DMS79 treated with DMSO at 0.1 percent for 48 hours (cell line): Measurements from ENCODE around the gene PPIF.
"Not testable (repeated sequence)": the region's sequence is repeated elsewhere in the genome, so short reads cannot be mapped to it uniquely, and the experiment has no call there.

ENCODE experiments used
- DNase-seq: peaks from one replicate; lab custom pipeline; 2025; lab: John Stamatoyannopoulos, UW

The PPIF gene

DNA sequence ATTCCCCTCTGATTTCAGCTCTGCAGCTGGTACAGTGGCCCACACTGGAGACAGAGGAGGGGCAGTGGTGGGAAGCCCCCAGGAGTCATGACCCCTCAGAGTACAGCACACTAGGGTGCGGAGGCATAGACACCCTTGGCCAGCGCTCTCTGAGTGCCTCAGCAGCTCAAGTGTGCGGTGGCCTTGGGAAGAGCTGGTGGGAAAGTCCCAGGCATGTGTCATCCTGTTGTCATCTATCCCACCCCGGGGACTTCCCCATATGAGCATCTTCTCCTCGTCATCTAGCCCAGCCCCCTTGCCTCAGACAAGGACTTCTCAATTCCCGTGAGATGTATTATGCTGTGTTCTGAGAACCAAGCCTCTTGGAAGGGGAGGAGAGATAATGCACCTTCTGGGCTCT lies 15.6 kb upstream of the PPIF start:
- no peak for DNase-seq

DNA sequence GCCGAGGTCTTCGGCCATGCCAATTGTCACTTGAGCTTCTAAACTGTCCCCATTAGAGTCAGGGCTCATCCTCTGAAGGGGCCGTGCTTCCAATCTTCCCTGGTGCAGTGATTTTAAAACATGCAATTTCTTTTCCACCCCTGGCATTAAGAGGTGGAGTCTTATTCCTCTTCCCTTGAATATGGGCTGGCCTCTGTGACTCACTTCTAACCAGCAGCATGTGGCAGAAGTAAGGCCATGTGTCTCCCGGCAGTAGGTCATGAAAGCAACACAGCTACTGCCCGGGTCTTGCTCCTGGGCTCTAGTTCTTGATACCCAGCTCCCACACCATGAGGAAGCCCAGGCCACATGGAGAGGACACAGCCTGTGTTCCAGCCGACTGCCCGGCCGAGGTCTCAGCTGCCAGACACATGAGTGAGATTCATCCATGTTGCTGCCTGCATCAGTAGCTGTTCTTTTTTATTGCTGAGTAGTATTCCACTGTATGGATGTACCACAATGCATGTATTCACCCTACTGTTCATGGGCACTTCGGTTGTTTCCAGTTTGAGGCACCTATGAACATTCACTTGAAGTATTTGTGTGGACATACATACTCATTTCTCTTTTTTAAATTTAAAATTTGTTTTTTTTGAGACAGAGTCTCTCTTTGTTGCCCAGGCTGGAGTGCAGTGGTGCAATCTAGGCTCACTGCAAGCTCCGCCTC lies 14.5 kb upstream of the PPIF start:
- not testable (repeated sequence) for DNase-seq

DNA sequence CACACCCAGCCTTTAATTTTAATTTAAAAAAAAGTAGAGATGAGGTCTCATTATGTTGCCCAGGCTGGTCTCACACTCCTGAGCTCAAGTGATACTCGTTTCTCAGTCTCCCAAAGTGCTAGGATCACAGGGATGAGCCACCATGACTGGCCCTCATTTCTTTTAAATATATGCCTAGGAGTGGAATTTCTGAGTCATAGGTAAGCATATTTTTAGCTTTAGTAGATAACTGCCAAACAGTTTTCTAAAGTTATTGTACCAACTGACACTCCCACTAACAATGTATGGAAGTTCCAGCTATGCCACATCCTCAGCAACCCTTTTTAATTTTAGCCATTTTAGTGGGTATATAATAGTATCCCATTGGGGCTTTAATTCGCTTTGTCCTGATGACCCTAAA lies 13.8 kb upstream of the PPIF start:
- no peak for DNase-seq

DNA sequence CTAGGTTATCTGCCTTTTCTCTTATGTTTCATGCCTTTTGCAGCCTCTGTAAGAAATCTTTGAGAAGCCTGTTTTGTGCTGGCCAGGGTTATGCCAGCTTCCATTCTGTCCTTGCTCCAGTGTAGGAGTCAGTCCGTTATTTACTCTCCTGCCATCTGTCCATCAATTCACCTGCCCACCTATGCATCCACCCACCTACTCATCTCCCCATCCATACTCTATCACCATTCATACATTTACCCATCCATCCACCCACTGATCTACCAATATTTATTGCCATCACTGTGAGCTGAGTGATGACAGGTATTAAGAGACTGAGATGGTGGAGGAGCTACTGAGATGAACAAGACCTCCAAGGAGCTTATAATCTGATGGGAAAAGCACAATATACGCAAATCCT lies 12.7 kb upstream of the PPIF start:
- no peak for DNase-seq

DNA sequence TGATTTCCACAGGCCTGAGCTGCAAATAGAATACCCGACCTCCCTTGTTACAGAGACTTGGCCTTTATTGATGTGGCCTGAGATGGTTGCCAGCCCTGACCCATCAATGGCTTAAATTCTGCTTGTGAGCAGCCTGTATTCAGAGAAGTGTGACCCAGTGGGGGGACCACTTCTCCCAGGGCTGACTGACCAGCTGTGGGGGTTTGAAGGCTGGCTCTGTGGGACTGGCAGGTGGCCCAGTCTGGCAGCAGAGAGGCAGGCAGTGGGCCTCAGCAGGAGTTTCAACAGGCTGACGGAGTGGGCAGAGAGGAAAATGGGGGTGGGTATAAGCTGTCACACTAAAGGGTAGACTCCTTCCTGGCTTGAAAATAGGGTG lies 12.2 kb upstream of the PPIF start:
- no peak for DNase-seq

DNA sequence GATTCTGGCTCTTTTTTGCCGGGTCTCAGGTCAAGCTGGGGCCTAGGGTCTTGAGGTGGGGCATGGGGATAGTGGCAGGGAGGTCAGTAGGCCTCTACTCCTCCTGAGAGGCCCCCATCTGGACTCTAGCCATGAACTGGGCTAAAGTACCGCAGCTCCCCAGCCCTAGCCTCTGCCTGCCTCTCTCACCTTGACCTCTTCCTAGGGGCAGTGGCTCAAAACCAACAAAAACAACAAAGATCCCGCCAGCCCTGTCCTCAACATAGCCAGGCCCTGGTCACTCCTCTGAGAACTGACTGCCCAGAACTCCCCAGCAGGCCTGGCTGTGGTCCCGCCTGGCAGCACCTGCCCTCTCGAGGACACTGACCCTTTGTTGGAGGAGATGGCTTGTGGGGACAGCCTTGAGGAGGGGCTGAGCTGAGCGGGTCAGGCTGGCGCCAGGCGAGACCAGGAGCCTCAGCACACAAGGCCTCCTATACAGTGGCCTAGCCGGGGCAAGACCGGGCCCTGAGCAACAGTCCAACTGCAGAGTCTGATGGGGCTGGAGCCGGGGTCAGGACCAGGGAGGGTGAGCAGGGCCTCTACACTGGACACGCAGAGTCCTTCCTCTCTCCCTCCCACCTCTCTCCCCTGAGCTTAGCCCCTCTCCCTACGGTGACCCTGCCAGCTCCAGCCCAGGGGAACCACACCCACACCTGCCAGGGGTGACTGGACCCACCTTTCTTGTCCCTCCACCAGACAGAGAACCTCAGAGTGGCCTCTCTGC lies 11.6 kb upstream of the PPIF start:
- DNase-seq = no peak

DNA sequence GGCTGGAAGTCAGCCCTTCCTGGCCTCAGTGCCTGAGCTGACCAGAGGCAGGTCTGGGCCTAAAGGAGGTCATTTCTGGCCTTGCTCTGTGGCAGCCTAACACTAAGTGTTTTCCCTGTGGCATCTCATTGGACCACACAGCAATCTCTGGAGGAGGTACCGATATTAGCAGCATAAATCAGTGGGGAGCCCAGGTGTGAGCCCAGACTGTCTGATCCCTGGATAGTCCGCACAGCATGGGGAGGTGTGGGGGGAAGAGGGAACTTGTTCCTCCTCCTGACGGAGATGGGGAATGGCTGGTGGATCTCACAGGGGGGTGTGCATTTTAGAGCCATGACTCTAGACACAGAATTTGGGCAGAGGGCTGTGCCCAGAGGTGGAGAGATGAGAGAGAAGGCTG lies 11.0 kb upstream of the PPIF start:
- DNase-seq = no peak

DNA sequence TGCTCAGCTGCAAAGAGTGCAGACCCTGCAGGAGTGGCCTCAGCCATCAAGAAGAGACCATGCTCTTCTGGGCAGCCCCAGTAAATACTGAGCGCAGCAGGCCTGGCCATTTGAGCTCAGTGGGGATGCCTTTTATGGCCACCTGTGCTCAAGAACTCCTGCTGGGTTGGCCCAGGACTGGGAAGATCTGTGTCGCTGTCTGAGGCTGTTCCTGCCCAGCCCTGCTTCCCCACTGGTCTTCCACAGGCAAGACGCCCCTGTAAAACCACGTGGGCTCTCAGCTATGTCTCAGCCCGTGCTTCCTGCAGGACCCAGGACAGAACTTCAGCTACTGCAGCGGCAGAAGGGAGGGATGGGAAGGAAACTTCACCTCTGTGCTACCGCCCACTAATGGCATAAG lies 10.5 kb upstream of the PPIF start:
- DNase-seq = no peak

DNA sequence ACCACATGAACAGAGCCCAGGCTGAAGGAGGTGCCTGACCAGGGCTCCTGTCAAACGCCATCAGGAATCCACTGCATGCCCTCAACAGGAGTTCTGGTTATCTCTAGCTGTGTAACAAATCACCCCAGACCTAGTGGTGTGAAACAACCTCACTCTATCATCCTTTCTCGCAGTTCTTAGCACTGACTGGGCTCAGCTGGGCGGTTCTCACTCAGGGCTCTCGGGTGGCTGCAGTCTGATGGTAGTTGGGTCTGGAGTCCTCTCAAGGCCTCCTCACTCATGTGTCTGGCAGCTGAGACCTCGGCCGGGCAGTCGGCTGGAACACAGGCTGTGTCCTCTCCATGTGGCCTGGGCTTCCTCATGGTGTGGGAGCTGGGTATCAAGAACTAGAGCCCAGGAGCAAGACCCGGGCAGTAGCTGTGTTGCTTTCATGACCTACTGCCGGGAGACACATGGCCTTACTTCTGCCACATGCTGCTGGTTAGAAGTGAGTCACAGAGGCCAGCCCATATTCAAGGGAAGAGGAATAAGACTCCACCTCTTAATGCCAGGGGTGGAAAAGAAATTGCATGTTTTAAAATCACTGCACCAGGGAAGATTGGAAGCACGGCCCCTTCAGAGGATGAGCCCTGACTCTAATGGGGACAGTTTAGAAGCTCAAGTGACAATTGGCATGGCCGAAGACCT lies 9.3 kb upstream of the PPIF start:
- not testable (repeated sequence) for DNase-seq

DNA sequence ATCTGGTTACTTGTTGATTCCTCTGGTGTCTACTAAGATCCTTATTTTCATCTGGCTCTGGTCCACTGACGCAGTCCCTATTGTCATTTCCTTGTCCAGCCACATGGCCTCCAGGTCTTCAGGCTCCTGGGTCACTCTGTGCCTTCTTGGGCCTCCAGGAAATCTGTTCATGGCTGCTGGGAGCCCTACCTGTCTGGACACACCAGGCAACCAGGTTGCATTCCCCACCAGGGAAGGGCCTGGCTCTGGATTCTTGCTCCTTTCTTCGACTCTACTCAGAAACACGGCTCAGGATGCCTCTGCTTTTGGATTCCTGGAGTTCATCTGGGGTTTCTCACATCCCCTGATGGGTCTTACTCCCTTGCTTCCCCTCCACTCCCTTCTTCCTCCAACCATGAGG lies 8.0 kb upstream of the PPIF start:
- no peak for DNase-seq

DNA sequence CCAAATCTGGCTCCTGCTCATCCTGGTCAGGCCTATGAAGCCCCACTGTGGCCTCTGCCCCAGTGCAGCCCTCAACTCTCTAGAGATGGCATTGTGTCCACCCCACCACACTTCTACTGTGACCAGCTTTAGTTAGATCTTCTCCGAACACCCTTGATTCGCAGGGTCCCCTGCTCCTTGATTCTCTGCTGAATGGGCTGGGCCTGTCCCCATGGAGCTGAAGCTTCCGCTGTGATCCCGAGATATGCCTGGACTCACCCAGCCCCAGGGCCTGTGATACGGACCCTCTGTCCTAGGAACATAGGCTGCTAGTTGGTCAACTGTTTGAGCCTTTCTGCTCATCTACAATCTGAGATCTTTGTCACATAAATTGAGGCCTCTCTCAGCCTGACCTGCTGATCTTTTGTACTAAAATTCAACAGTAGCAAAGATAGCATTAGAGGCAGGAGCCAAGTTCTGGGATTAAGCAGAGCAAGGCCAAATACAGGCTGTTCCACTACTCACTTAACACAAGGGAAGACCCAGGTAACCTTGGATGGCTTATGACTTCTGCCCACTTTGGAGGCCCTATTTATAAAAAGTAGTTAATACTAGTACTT lies 6.5 kb upstream of the PPIF start:
- no peak for DNase-seq

DNA sequence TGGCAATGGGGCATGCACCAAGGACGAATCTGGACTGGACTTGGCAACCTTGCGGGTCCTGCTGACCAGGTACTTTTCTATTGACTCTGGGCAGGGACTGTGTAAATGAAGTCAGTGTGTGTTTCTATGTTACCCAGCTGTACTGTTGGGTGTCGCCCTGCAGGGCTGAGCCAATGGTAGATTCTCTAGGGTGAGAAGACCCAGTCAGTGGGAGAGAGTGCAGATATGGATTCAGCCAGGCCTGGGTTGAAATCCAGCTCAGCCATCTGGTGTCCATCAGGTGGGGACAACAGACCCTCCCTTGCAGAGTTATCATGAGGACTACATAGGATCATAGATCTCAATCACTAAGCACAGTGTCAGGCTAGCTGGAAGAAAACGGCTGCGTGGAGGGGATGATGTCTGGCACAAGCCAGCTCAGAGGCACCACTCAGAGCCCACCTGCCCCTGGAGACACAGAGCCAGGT lies 4.9 kb upstream of the PPIF start:
- no peak for DNase-seq

DNA sequence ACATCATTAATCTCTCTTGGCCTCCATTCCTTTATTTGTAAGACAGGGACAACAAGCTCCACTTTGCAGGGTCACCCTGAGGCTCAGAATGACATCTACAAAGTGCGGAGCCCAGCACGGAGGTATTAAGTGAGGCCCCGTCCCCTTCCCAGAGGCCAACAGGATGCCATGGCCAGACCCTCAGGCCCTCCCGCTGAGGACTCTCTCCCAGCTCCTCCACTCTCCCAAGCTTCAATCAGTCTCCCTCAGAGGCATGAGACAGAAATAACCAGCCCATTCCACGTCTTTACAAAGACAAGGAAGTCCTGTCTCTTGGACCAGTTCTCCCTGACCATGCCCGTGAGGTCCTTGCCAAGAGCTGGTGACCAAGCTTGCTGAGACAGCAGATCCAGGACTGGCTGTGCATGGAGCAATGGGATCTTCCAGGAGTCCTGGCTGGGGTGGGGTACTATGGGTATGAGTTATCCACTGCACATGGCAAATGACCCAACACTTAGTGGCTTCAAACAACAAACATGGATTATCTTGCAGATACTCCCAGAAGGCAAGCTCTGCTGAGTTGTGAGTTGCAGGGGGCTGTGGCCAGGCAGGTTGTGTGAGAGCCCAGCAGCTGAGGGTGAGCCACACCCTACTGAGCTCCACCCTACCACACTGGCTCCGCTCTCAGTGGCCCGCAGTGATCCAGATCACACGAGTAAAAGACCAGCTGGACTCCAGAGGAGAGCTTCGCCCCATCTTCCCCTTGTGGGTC lies 4.3 kb upstream of the PPIF start:
- no peak for DNase-seq

DNA sequence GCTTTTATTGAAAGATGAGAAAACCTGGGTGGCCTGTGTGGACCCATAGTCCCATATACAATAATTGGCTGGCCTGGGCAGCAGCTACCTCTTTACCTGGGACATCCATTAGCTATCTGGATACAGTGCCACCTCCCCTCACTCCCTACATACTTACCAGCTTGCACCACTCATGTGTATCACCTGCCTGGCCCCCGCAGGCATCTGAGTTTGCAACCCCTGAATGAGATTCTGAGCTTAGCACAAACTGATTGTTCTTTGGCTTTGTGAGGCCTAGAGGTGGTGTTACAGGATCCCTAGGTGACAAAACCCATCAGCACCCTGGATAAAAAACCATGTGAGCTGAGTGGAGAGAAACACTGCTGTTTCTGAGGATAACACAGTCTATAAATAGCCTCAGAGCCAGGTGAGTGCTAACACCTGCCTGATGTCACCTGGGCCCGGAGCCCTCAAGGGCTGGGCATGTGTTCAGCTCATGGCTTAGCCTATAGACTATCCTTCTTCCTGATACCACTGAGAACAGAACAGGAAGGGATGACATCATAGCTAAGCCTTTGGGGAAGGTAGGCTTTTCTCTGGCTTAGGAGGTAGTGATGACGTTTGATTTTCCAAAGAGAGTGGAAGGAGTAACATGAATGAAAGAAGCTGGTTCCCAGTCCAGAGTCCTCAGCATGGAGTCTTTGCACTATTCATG lies 2.6 kb upstream of the PPIF start:
- peak; percentile 37 for DNase-seq

DNA sequence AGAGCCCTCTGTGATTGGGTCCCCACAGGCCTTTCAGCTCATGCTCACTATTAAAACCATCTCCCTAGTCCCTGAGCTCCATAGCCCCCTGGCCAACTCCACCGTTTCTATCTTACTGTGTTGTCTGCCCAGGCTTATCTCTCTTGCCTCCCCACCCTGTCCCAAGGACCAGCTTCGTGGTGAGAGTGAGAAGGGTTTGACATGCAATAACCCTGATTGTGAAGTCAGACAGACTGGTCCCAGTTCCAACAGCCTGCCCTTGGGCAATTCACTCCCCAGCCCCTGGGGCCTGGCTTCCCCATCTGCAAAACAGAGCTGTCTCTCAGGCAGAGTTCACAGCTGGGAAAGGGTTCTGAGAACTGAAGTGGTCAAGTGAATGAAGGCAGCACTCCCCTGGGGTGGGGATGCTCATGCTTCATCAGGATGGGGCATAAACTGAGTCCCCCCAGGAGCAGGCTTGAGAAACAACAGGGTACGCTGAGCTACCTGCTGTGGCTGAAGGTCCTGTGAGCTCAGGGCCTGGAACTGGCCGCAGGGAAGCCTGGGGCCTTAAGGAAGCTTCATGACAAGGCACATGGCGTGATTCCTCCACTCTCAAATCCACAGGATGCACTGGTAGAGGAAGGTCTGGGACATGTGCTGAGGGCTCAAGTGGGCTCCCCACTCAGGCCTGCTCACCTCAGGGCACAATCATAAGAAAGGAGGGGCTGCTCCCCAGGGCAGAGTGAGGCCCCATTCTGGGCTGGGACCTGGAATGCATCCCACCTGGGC lies 1.8 kb upstream of the PPIF start:
- DNase-seq = no peak

DNA sequence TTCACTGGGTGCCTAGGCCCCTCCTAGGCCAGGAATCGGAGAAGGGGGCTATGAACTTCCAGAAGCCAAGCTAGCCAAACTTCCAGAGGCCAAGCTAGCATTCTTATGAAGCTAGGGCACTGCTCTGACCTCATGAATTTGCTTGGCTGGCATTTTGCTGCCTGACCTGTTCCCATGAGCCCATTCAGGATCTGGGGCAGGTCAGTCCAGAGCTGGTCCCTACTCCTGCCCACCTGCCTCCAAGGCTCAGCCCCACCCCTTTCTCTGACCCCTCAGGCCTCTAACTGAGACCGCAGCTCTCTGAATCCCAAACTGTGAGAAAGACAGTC lies 1.3 kb upstream of the PPIF start:
- DNase-seq = no peak

DNA sequence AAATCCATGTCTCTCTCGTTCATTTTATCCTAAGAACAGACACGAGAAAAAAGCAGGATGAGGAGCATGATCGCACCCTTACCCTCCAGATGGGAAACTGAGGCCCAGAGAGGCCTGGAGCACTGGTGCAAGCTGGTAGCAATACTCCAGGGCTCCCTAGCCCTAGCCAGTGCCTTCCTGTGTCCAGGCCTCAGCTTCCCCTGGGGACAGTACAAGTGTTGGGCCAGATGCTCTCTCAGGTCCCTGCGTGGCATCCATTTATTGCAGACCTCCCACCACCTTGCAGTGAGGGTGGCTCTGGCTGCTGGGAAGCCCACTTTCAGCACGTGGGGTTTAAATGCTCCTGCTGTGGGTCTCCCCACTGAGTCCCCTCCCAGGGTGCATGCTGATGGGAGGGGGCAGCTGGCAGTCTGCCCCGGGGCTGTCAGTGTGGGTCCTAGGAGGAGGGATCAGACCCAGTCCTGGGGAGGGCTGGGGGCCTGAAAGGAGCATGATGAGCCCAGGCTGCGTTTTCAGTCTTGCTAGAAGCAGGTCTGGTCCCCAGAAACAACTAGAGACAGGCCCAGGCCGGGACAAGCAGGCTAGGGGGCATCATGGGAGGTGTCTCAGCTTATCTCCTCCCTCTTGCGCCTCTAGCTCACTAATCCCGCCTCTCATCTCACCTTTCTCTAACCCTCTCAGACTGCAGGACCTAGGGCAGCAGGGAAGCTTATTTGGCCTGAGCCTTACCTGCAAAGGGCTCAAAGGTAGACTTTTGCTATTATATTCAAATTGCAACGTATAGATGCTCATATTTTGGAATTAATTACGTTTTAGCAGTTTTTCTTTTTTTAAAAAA lies 662 bp upstream of the PPIF start:
- DNase-seq = no peak

DNA sequence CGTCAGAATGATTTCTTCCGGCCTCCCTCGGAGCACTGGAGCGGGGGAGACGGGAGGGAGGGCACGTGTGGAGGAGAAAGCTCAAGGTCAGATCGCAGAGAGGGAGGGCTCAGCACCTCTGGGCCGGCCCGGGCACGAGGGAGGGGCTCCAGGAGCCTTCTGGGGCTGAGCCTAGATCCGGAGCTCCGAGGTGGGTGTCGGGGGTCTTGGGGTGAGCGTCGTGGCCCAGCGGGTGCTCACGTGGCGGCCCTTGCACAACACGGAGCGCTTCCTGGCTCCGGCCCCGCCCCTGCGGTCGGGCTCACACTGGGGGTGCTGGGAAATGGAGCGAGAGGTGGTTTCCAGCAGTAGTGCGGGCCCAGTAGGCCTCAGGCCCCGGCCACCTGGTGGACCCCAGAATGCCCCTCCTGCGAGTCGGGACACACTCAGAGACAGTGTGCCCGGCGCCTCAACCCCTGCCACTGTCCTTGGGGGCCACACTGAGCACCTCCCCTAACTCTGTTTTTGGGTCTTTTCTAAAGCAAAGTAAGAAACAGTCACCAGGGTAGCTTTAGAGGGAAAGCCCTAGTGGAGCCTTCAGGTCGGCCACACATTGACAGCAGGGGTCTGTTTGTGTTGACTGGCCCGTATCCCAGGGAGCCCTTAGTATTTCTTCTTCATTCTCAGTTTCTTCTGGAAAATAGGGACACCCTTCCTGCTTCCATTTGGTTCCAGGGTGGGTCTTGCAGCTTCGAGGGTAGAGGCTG lies 798 bp downstream of the PPIF start:
- no peak for DNase-seq

DNA sequence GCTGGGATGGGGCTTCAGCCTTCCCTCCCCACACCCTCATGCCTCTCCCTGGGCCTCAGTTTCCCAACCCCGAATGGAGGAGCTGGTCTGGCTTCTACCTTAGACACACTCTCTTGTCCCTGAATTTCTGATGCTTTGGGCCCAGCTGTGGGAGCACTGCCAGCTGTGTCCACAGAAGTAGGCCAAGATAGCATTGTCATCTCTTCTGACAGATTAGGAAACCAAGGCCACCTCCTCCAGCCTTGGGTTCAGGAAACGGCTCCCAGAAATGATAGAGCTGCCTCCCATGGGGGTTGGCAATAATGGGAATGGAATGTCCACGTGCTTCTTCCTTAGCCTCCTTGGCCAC lies 1.3 kb downstream of the PPIF start:
- DNase-seq = no peak
